Thyroid gland (tissue), 4 donors: ENCODE data around the gene NOM1.

ENCODE experiments used
- CTCF ChIP-seq, 6 experiments: fragments of 200-600 bp in 3 of 6; fragments of 450-650 bp in 3 of 6; sonication (generic) in 3 of 6; IDR thresholded peaks; one replicate each; pipeline ENCODE4 v1.5.1; 2016 to 2019; ENCODE audit warnings: antibody characterized with exemption in 6 of 6, mild to moderate bottlenecking in 2 of 6, inconsistent platforms in 1 of 6, moderate library complexity in 1 of 6
- POLR2A ChIP-seq, 2 donors: fragments of 450-650 bp; IDR thresholded peaks; one replicate each; pipeline ENCODE4 v1.6.1; 2017; ENCODE audit warnings: antibody characterized with exemption in 2 of 2, mild to moderate bottlenecking in 2 of 2, moderate library complexity in 1 of 2

- TF ChIP-seq CTCF (IDR thresholded peaks at IDR 0.05) (no peak), POLR2A (IDR thresholded peaks at IDR 0.05) (no peak)
Observed at GRCh38 chr7:157008206-157009169, 59.0 kb downstream of the NOM1 start.
